ENCODE results near the gene EVA1A.

The EVA1A gene

DNA sequence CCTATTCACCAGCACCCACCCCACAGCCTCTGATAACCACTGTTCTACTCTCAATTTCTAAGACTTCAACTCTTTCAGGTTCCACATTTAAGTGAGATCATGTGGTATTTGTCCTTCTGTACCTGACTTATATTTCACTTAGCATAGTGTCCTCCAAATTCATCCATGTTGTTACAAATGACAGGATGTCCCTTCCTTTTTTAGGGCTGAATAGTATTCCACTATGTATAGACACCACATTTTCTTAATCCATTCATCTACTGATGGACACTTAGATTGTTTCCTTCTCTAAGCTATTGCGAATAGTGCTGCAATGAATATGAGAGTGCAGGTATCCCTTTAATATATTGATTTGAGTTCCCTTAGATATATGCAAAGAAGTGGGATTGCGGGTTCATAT lies 100.1 kb downstream of the EVA1A start:
- in situ Hi-C loops (cut with HindIII; ENCODE audit: low sequenced_read_pairs) = loop anchor here (5.0 kb wide), 2 partner anchors 52 to 102 kb away; partner anchors contain the start of gene EVA1A

DNA sequence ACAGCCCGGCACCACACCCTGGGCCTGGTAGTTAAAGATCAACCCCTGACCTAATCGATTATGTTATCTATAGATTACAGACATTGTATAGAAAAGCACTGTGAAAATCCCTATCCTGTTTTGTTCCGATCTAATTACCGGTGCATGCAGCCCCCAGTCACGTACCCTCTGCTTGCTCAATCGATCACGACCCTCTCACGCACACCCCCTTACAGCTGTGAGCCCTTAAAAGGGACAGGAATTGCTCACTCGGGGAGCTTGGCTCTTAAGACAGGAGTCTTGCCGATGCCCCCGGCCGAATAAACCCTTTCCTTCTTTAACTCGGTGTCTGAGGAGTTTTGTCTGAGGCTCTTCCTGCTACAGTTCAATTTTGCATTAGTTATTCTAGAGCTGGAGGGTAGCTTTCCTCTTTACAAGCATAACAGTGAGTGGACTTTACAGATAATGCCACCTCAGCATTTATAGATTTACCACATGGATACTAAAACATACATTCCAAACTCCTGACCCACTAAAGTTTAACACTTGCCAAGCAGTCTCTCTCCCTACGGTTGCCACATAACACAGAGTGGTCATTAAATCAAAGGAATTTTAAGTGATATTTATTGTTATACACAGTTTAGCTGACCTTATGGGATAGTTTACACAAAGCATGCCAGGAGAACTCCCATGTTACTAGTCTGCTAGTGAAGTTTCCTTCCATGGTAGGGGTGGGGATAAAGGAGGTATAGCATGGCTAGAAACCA lies 101.0 kb downstream of the EVA1A start:
- in situ Hi-C loops (cut with HindIII; ENCODE audit: low sequenced_read_pairs) = loop anchor here (5.0 kb wide), 2 partner anchors 53 to 103 kb away; partner anchors contain the start of gene EVA1A

- in situ Hi-C loops (cut with HindIII; ENCODE audit: low sequenced_read_pairs) = no loop called here
These were observed 102.5 kb downstream of the EVA1A start for GRCh38 chr2:75458201-75458600.

DNA sequence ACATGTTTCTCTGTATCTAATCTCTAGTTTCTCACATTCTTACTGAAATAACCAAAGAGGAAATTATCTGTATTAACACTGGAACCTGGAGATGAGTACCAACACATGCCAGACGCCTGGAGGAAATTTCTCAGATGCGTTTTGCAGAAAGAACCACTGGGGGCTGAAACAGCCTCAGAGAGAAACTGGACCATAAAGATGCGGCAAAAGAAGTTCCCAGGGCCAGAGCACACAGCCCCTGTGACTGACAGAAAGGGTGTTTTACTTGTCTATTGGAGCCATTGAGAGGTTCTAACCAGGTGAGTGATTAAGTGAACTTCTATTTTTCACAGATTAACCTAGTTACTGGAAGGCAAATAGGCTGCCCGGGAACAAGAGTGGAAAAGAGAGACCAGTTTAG lies 103.9 kb downstream of the EVA1A start:
- in situ Hi-C loops (cut with HindIII; ENCODE audit: low sequenced_read_pairs) = no loop called here

- in situ Hi-C loops (cut with HindIII; ENCODE audit: low sequenced_read_pairs) = no loop called here
These were observed 104.6 kb downstream of the EVA1A start for GRCh38 chr2:75456111-75456510.

DNA sequence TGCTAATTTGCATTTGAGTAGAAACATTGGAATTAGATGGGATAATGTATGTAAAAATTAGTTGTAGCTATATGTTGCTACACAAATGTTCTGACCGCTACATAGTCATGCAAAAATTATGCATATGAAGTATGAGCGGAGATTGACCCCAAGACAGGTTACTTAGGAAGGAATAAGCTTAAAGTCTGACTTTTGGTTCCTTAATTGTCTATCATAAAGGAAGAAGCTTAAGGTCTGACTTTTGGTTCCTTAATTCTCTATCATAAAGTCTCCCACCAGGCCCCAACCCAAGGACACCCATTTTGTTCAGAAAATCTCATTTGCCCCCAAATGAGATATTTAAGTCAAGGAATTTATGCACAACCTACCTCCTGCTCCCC lies 106.5 kb downstream of the EVA1A start:
- in situ Hi-C loops (cut with HindIII; ENCODE audit: low sequenced_read_pairs) = no loop called here

DNA sequence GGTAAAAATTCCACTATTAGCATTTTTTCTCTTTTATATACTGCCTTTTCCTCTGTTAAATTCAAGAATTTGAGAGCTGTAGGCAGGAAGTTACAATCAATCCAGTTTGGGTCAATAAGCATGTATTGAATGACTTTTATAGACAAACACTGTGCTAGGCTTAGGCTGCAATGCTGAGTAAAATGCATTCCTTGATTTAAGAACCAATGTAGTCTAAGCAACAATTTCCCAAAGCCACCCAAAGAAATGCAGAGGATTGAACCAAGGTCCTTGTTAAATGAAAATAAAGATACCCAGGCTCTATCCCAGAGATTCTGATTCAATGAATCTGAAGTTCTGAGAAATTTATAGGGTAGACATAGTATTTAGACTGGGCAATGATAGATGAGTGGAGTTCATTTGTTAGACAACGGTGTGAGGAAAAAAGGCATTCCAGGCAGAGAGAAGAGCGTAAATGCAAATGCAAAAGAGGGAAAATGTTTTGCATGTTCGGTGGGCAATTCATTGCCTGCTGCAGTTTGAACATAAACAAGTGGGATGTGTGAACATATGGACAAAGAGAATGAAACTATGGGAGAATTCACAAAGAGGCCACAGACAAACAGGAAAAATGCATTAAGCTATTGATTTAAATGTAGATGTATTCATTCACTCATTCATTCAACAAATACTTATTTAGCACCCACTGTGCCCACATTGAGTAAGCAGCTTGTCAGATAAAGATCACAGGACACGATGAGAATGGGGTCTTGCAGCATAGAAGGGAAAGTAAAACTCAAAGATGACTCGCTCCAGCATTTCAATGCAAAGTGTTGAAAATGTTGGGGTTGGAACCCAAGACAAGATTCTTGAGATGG lies 107.1 kb downstream of the EVA1A start:
- in situ Hi-C loops (cut with HindIII; ENCODE audit: low sequenced_read_pairs) = no loop called here

DNA sequence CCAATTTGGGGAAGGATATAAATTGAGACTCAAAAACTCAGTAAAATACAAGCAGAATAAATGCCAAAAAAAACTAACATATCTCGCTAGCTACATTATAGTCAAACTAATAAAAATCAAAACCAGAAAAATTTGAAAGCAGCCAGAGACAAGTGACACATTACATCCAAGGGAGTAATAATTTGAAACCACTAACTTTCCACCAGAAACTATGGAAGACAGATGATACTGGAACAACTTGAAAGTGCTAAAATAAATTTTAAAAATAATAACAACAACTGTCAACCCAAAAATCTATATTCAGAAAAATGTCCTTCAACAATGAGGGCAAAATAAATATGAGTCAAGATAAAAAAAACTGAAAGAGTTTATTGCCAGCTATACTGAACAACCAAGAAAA lies 110.7 kb downstream of the EVA1A start:
- in situ Hi-C loops (cut with HindIII; ENCODE audit: low sequenced_read_pairs) = no loop called here

GRCh38 chr2:75447176-75447575 lies 113.6 kb downstream of the EVA1A start:
- in situ Hi-C loops (cut with HindIII; ENCODE audit: low sequenced_read_pairs) = no loop called here

Data from endothelial cell of hepatic sinusoid (primary cell).